Testis (tissue), 3 donors: Measurements from ENCODE around the gene BPIFA2. TPM values are rescaled to one million over a fixed set of nuclear protein-coding genes. Genes with fewer than 3 reads are reported as not detected.

ENCODE experiments used
- DNase-seq: peaks from one replicate; pipeline ENCODE4 v3.0.0-alpha.2; 2019
- H3K27ac ChIP-seq, 2 donors: fragments of 200-600 bp; sonication (generic); one replicate each; pipeline ENCODE4 v1.5.1; 2019
- H3K27me3 ChIP-seq: fragments of 200-600 bp; sonication (generic); one replicate; pipeline ENCODE4 v1.5.1; 2019
- H3K36me3 ChIP-seq: fragments of 200-600 bp; sonication (generic); one replicate; pipeline ENCODE4 v1.5.1; 2017; ENCODE audit warnings: low read depth; ENCODE audit errors: missing control alignments
- H3K4me1 ChIP-seq: fragments of 200-600 bp; sonication (generic); one replicate; pipeline ENCODE4 v1.5.1; 2019
- H3K4me3 ChIP-seq, 2 donors: fragments of 200-600 bp; sonication (generic); one replicate each; pipeline ENCODE4 v1.5.1; 2017 to 2019
- H3K9me3 ChIP-seq: fragments of 200-600 bp; sonication (generic); one replicate; pipeline ENCODE4 v1.5.1; 2017
- POLR2A ChIP-seq: fragments of 450-650 bp; IDR thresholded peaks from one replicate; pipeline ENCODE4 v1.6.1; 2017; ENCODE audit warnings: antibody characterized with exemption, mild to moderate bottlenecking, moderate library complexity
- WGBS, 2 donors: methylation state at CpG; one replicate each; pipeline ENCODE4 v1.1.5; 2018; 5-methylcytosine and 5-hydroxymethylcytosine counted together
- intact Hi-C: fragments of 100-400 bp; cut with DNase I; formaldehyde crosslinking; loops from one replicate; pipeline ENCODE4 v1.15.1; 2023; ENCODE audit warnings: low total_unique reads
- polyA plus RNA-seq: library from polyadenylated mRNA; stranded (reverse); fragments of 350-450 nt; fragmentation: Illumina TruSeq; extraction: RNeasy Lipid Tissue Mini Kit (QIAGEN cat#74804); gene quantifications from one replicate; pipeline ENCODE4 v1.2.3, GENCODE V29; 2014; ENCODE audit warnings: low read depth, low replicate concordance; ENCODE audit not compliant: insufficient read depth
- total RNA-seq, 2 donors: library from RNA; depleted of rRNA; stranded (reverse); fragments of >200 nt; gene quantifications; one replicate each; pipeline ENCODE4 v1.2.3, GENCODE V29; 2016
- TF ChIP-seq, protein P1 (sequence below), 3 experiments: fragments of 450-650 bp in 2 of 3; fragments of 200-600 bp in 1 of 3; sonication (generic) in 1 of 3; IDR thresholded peaks; one replicate each; pipeline ENCODE4 v1.5.1; 2016 to 2019; ENCODE audit warnings: antibody characterized with exemption in 3 of 3, mild to moderate bottlenecking in 2 of 3, moderate library complexity in 1 of 3

Gene BPIFA2
- total and polyA plus RNA-seq, 3 donors from 2014 or later, result 1.3 to 1.4 TPM; not detected in 1

GRCh38 chr20:33217052-33217451, 49.1 kb downstream of the BPIFA2 start, which contains the start of gene BPIFA3:
BPIFA3 (plus strand) TSS chr20:33217352; CDS start chr20:33217537, 185 bp downstream.
- Histone ChIP-seq H3K4me3 (no peak within 1 kb of the TSS), H3K36me3 (no peaks in the 10 kb centered on the region), H3K9me3 (no peaks in the 10 kb centered on the region), H3K27me3 (no peaks in the 10 kb centered on the region), H3K27ac (no peak within 1 kb of the TSS), H3K4me1 (no peaks in the 10 kb centered on the region)
- 82 to 93% methylated on average over 2 of the region's 2 CpGs for WGBS, 2 donors
- intact Hi-C loops, result no loop called here
- TF ChIP-seq, protein P1, sequence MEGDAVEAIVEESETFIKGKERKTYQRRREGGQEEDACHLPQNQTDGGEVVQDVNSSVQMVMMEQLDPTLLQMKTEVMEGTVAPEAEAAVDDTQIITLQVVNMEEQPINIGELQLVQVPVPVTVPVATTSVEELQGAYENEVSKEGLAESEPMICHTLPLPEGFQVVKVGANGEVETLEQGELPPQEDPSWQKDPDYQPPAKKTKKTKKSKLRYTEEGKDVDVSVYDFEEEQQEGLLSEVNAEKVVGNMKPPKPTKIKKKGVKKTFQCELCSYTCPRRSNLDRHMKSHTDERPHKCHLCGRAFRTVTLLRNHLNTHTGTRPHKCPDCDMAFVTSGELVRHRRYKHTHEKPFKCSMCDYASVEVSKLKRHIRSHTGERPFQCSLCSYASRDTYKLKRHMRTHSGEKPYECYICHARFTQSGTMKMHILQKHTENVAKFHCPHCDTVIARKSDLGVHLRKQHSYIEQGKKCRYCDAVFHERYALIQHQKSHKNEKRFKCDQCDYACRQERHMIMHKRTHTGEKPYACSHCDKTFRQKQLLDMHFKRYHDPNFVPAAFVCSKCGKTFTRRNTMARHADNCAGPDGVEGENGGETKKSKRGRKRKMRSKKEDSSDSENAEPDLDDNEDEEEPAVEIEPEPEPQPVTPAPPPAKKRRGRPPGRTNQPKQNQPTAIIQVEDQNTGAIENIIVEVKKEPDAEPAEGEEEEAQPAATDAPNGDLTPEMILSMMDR (IDR thresholded peaks at IDR 0.05), result no peak
- TF ChIP-seq POLR2A, result no peak
- no peak for DNase-seq

DNA sequence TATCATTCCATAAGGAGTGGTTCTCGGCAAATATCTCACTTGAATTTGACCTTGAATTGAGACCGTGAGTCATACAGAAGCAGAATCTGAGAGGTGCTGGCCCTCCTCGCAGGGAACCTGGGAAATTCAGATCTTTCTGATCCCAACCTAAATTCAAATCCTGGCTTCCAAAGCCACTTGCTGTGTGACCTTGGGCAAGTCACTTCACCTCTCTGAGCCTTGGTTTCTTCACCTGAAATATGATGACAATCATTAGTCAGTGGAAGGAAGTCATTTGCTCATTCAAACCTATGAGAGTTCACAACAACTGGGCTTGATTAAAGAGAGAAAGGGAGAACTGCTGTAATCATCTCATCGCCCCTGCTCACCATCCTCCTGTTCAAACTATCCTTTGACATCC, 56.4 kb downstream of the BPIFA2 start:
- H3K9me3 ChIP-seq, result no peaks in the 10 kb centered on the region
- no peaks in the 10 kb centered on the region for H3K36me3 ChIP-seq
- no peak overlapping the region for H3K27ac ChIP-seq
- intact Hi-C loops, result no loop called here
- no peaks in the 10 kb centered on the region for H3K27me3 ChIP-seq
- no peak for DNase-seq
- H3K4me3 ChIP-seq, result no peak overlapping the region
- TF ChIP-seq POLR2A, result no peak
- TF ChIP-seq, protein P1 (IDR thresholded peaks at IDR 0.05), result no peak
- WGBS, 2 donors, result 62 to 75% methylated on average over 4 of the region's 4 CpGs
- H3K4me1 ChIP-seq, result no peaks in the 10 kb centered on the region

DNA sequence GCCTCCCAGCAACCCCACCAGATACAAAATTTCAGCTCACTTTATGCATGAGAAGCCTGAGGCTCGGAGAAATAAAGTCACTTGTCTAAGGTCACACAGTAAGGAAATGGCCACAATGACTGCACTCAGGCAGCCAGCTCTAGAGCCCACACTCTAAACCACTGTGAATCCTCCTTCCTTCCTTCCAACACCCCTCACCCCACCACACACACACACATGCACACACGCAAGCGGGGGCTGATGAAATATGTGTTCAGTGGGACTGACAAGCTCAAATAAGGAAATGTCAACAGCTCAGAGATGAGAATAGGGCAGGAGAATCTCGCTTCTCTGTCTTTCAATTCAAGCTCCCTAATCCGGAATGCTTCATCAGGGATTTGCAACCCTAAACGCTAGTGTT, 61.9 kb downstream of the BPIFA2 start:
- Histone ChIP-seq H3K9me3 (no peaks in the 10 kb centered on the region), H3K27me3 (no peaks in the 10 kb centered on the region), H3K4me1 (no peaks in the 10 kb centered on the region), H3K4me3 (no peak overlapping the region), H3K27ac (no peak overlapping the region), H3K36me3 (no peaks in the 10 kb centered on the region)
- TF ChIP-seq POLR2A, result no peak
- TF ChIP-seq, protein P1 (IDR thresholded peaks at IDR 0.05), result no peak
- DNase-seq, result no peak
- WGBS, 2 donors, result 69 to 74% methylated on average over 6 of the region's 6 CpGs
- intact Hi-C loops, result no loop called here

Other genes with a start within 250 kb of the BPIFA2 start
- gene SUN5, start 163.7 kb upstream of the BPIFA2 start, total RNA-seq, result 10 to 100 TPM; 19.0 to 29.1 TPM
- gene SUN5, start 163.7 kb upstream of the BPIFA2 start, polyA plus RNA-seq, result 59.7 TPM
- 1 to 10 TPM in 1 of 2 donors, under 1 TPM in 1; 0.56 to 1.4 TPM for gene BPIFB2, start 160.5 kb upstream of the BPIFA2 start, total RNA-seq
- gene BPIFB2, start 160.5 kb upstream of the BPIFA2 start, polyA plus RNA-seq, result 1.6 TPM
- gene BPIFB6, start 136.5 kb upstream of the BPIFA2 start, total RNA-seq, result under 1 TPM in 1 of 2 donors, not detected in 1; 0.24 TPM
- gene BPIFB6, start 136.5 kb upstream of the BPIFA2 start, polyA plus RNA-seq, result not detected
- under 1 TPM; 0.47 to 0.74 TPM for gene BPIFB3, start 114.3 kb upstream of the BPIFA2 start, total RNA-seq
- gene BPIFB3, start 114.3 kb upstream of the BPIFA2 start, polyA plus RNA-seq, result 0.87 TPM
- 1 to 10 TPM; 1.1 to 1.2 TPM for gene BPIFB4, start 88.5 kb upstream of the BPIFA2 start, total RNA-seq
- 1.7 TPM for gene BPIFB4, start 88.5 kb upstream of the BPIFA2 start, polyA plus RNA-seq
- 100 to 1,000 TPM in 1 of 2 donors, 10 to 100 TPM in 1; 30.7 to 106 TPM for gene BPIFA3, start 49.2 kb downstream of the BPIFA2 start, total RNA-seq
- 147 TPM for gene BPIFA3, start 49.2 kb downstream of the BPIFA2 start, polyA plus RNA-seq
- gene BPIFA1, start 67.8 kb downstream of the BPIFA2 start, total RNA-seq, result not detected
- 1.6 TPM for gene BPIFA1, start 67.8 kb downstream of the BPIFA2 start, polyA plus RNA-seq
- 1 to 10 TPM; 1.6 to 5.5 TPM for gene BPIFB1, start 115.1 kb downstream of the BPIFA2 start, total RNA-seq
- 5.8 TPM for gene BPIFB1, start 115.1 kb downstream of the BPIFA2 start, polyA plus RNA-seq
- 10 to 100 TPM; 30.8 to 35.9 TPM for gene CDK5RAP1, start 233.4 kb downstream of the BPIFA2 start, total RNA-seq
- 36.6 TPM for gene CDK5RAP1, start 233.4 kb downstream of the BPIFA2 start, polyA plus RNA-seq